RPMI8226 (cell line): Measurements from ENCODE around the gene EVPL.
"Not testable (repeated sequence)": the region's sequence is repeated elsewhere in the genome, so short reads cannot be mapped to it uniquely, and the experiment has no call there.

Experiments used
- DNase-seq: peaks from one replicate; pipeline ENCODE4 v3.0.0-alpha.2; 2015

EVPL gene

GRCh38 chr17:76046064-76046463 lies 19.0 kb upstream of the EVPL start:
- DNase-seq = no peak

GRCh38 chr17:76044475-76045007 lies 17.4 kb upstream of the EVPL start:
- DNase-seq = not testable (repeated sequence)

GRCh38 chr17:76042868-76043267 lies 15.8 kb upstream of the EVPL start:
- DNase-seq = not testable (repeated sequence)

- no peak for DNase-seq
These were observed 13.3 kb upstream of the EVPL start for GRCh38 chr17:76040376-76040775.

GRCh38 chr17:76039121-76039520 lies 12.0 kb upstream of the EVPL start:
- no peak for DNase-seq

GRCh38 chr17:76038050-76038449 lies 10.9 kb upstream of the EVPL start:
- no peak for DNase-seq

GRCh38 chr17:76036497-76037261 lies 9.6 kb upstream of the EVPL start:
- DNase-seq = no peak

- no peak for DNase-seq
These were observed 7.6 kb upstream of the EVPL start for GRCh38 chr17:76034428-76035350.

- no peak for DNase-seq
These were observed 6.0 kb upstream of the EVPL start for GRCh38 chr17:76033139-76033538.

- DNase-seq = no peak
These were observed 5.6 kb upstream of the EVPL start for GRCh38 chr17:76032780-76033108.

- DNase-seq = peak; percentile 28
These were observed 5.1 kb upstream of the EVPL start for GRCh38 chr17:76032073-76032779.

- DNase-seq = no peak
These were observed 370 bp downstream of the EVPL start for GRCh38 chr17:76026714-76027158.

GRCh38 chr17:76025294-76025693 lies 1.8 kb downstream of the EVPL start:
- no peak for DNase-seq

GRCh38 chr17:76024353-76024752 lies 2.8 kb downstream of the EVPL start:
- no peak for DNase-seq

GRCh38 chr17:76023900-76024237 lies 3.2 kb downstream of the EVPL start:
- no peak for DNase-seq

- no peak for DNase-seq
These were observed 3.9 kb downstream of the EVPL start for GRCh38 chr17:76022973-76023899.

GRCh38 chr17:76022285-76022684 lies 4.8 kb downstream of the EVPL start:
- DNase-seq = no peak

- no peak for DNase-seq
These were observed 7.2 kb downstream of the EVPL start for GRCh38 chr17:76019833-76020467.

GRCh38 chr17:76018801-76019200 lies 8.3 kb downstream of the EVPL start:
- no peak for DNase-seq

GRCh38 chr17:76018340-76018680 lies 8.8 kb downstream of the EVPL start:
- DNase-seq = no peak

- DNase-seq = no peak
These were observed 9.4 kb downstream of the EVPL start for GRCh38 chr17:76017481-76018339.
